AG04450 (cell line): Measurements from ENCODE around the gene PTPN5. TPM values are rescaled to one million over a fixed set of nuclear protein-coding genes. Genes with fewer than 3 reads are reported as not detected.

Experiments used
- CTCF ChIA-PET: fragments of 300-600, 350-600 bp; formaldehyde crosslinking; extraction: SDS; loops from one replicate; lab custom pipeline; 2022; ENCODE audit warnings: antibody characterized with exemption, inconsistent platforms; lab: Charles Lee
- POLR2A ChIA-PET: fragments of 350-600 bp; formaldehyde crosslinking; extraction: SDS; loops from one replicate; lab custom pipeline; 2021; ENCODE audit warnings: antibody characterized with exemption, inconsistent platforms; lab: Yijun Ruan, JAX
- DNase-seq: peaks from one replicate; pipeline ENCODE4 v3.0.0-alpha.2; 2011; ENCODE audit warnings: low read depth, low spot score
- H3K27ac ChIP-seq: one replicate; pipeline ENCODE4 v1.5.1; 2012; ENCODE audit warnings: low read depth, low read length, control low read depth
- H3K27me3 ChIP-seq: one replicate; pipeline ENCODE4 v1.6.0; 2012; ENCODE audit warnings: low read length; ENCODE audit not compliant: control insufficient read depth, insufficient read depth
- H3K4me3 ChIP-seq: 2 replicates; pipeline ENCODE4 v1.5.1; 2011; ENCODE audit warnings: mild to moderate bottlenecking, low read depth, low read length, control low read depth
- H3K9me3 ChIP-seq: 2 replicates; pipeline ENCODE4 v1.5.1; 2012; ENCODE audit warnings: low read length; ENCODE audit not compliant: control insufficient read depth, insufficient read depth
- CTCF ChIP-seq: IDR thresholded peaks from 2 replicates; pipeline ENCODE4 v1.5.1; 2011; ENCODE audit warnings: low read depth, low read length, control low read depth, inconsistent platforms
- polyA plus RNA-seq: library from polyadenylated mRNA; depleted of rRNA; stranded (reverse); fragments of >200 nt; gene quantifications from 2 replicates; pipeline ENCODE4 v1.2.3, GENCODE V29; 2011

PTPN5 gene
- polyA plus RNA-seq, 1 experiment = not detected

GRCh38 chr11:18761741-18762140 is 29.9 kb downstream of the PTPN5 start:
- Histone ChIP-seq H3K27ac (no peak overlapping the region), H3K9me3 (no peaks in the 10 kb centered on the region), H3K4me3 (no peak overlapping the region), H3K27me3 (no peaks in the 10 kb centered on the region)
- ChIA-PET POLR2A (no interaction called here), CTCF (interaction anchor here (1.5 kb wide), 1 partner anchor 40 kb away, joined by 3 read pairs; no protein-coding TSS in a partner anchor)
- DNase-seq = no peak
- TF ChIP-seq CTCF = no peak

- POLR2A ChIA-PET = no interaction called here
- Histone ChIP-seq H3K4me3 (no peak overlapping the region), H3K27me3 (no peaks in the 10 kb centered on the region), H3K9me3 (no peaks in the 10 kb centered on the region), H3K27ac (no peak overlapping the region)
- no peak for TF ChIP-seq CTCF
- CTCF ChIA-PET = interaction anchor here (1.5 kb wide), 1 partner anchor 39 kb away, joined by 3 read pairs; no protein-coding TSS in a partner anchor
- no peak for DNase-seq
Measured at GRCh38 chr11:18761144-18761543, 30.5 kb downstream of the PTPN5 start.

- Histone ChIP-seq H3K27ac (no peak overlapping the region), H3K27me3 (no peaks in the 10 kb centered on the region), H3K4me3 (no peak overlapping the region), H3K9me3 (no peaks in the 10 kb centered on the region)
- ChIA-PET POLR2A (interaction anchor here (0.8 to 1.0 kb wide), 2 partner anchors 8 to 123 kb away, joined by 3 read pairs; no protein-coding TSS in a partner anchor), CTCF (interaction anchor here (0.8 to 2.7 kb wide), 7 partner anchors 8 to 218 kb away, joined by 3 to 20 read pairs (median 6); no protein-coding TSS in a partner anchor)
- peak; percentile 11 for DNase-seq
- TF ChIP-seq CTCF = no peak
Measured at GRCh38 chr11:18757811-18758210, 33.8 kb downstream of the PTPN5 start.

GRCh38 chr11:18756889-18757288 is 34.7 kb downstream of the PTPN5 start:
- H3K9me3 ChIP-seq = no peaks in the 10 kb centered on the region

More at GRCh38 chr11:18756889-18757288, 34.7 kb downstream of the PTPN5 start:
- CTCF ChIA-PET = interaction anchor here (1.4 to 2.7 kb wide), 3 partner anchors 25 to 217 kb away, joined by 4 to 20 read pairs (median 14); no protein-coding TSS in a partner anchor
- Histone ChIP-seq H3K27ac (no peak overlapping the region), H3K4me3 (no peak overlapping the region), H3K27me3 (no peaks in the 10 kb centered on the region)
- TF ChIP-seq CTCF = no peak
- POLR2A ChIA-PET = no interaction called here
- DNase-seq = no peak
